Stimulated activated effector memory CD8-positive, alpha-beta T cell treated with anti-CD3 and anti-CD28 coated beads, Interleukin-12 subunit alpha, Interleukin-12 subunit beta, amount 100 ng/mL, for 72 hours (primary cell): ENCODE data around the gene MYLK2.

ENCODE experiments used
- ATAC-seq: fragments of 150-1000 bp; cut with Tn5 transposase; 2 replicates; pipeline ENCODE4 v1.10.0; 2021
- DNase-seq, 2 donors: peaks; one replicate each; pipeline ENCODE4 v3.0.0; 2021 to 2022; ENCODE audit warnings: low spot score in 2 of 2
- H3K27ac Mint-ChIP-seq: one replicate; pipeline ENCODE4 v1.8.0; 2022; ENCODE audit warnings: mild to moderate bottlenecking, mixed read lengths
- H3K36me3 Mint-ChIP-seq: one replicate; pipeline ENCODE4 v1.8.0; 2022; ENCODE audit warnings: mild to moderate bottlenecking, mixed read lengths
- H3K4me1 Mint-ChIP-seq: one replicate; pipeline ENCODE4 v1.8.0; 2022; ENCODE audit warnings: mixed read lengths
- H3K4me3 Mint-ChIP-seq: one replicate; pipeline ENCODE4 v1.8.0; 2022; ENCODE audit warnings: mild to moderate bottlenecking, mixed read lengths
- H3K9me3 Mint-ChIP-seq: one replicate; pipeline ENCODE4 v1.8.0; 2022; ENCODE audit warnings: mixed read lengths

Gene MYLK2

GRCh38 chr20:31868853-31869672 lies 49.9 kb downstream of the MYLK2 start:
- DNase-seq (no peak), ATAC-seq (no peak)
- Mint-ChIP-seq H3K4me3 (peak overlapping the region; percentile 75), H3K27ac (peak overlapping the region; percentile 32), H3K9me3 (no peaks in the 10 kb centered on the region), H3K36me3 (no peaks in the 10 kb centered on the region), H3K4me1 (peaks cover 19% of the 10 kb centered on the region)

DNA sequence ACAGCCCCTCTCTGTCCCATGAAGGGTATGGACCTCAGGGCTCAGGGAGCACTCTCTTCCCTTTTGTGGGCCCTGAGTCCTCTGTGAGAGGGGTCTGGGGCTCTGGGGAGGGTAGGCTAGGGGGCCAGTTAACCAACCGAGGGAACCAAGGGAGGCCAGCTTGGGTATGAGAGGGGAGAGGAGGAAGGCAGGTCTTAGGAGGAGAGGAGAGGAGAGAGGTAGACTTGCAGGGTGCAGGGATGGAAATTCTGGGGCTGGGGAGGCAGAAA lies 50.5 kb downstream of the MYLK2 start:
- Mint-ChIP-seq H3K36me3 (no peaks in the 10 kb centered on the region), H3K4me1 (peaks cover 19% of the 10 kb centered on the region), H3K9me3 (no peaks in the 10 kb centered on the region), H3K27ac (peak overlapping the region; percentile 32), H3K4me3 (peak overlapping the region; percentile 75)
- ATAC-seq (no peak), DNase-seq (no peak)

DNA sequence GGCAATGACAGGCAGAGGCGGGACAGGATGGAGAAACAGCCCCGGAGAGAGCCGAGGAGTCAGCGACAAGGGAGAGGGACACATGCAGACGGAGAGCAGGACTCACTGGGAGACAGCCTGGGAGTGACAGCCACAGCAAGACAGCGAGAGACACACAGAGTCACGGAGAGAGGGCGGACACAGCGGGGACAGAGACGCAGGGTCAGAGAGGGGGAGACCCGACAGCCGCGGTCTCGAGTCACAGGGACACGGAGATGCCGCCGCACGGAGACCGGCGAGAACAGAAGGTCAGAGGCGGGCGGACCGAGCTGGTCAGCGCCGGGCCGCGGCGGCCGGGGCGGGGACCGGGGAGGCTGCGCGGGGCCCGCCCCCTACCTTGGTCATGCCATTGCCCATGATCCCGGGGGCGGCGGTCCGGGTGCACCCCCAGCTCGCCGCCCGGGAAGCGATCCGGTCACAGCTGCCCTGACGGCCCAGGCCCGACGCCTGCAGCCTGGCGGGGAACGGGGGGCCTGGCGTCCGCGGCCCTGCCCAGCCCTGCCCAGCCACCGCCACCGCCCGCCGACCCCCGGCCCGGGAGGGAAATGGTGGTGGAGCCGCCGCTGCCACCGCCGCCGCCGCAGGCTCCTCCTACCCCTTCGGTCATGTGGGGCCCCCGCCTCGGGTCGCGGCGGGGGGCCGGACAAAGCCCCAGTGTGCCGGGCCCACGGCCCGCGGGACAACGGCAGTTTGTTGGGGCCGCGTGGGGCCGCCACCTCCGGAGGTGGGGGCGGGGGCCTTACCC lies 51.0 kb downstream of the MYLK2 start, which contains the start of the genes DUSP15 and TTLL9:
TSS of gene DUSP15 (minus strand) at position 586 of the 784 bp plus-strand sequence. CDS start at position 396, 190 bp downstream.
TSS of gene TTLL9 (plus strand) at position 693 of the 784 bp plus-strand sequence. CDS start 493 bp downstream, outside the sequence.
- H3K4me3 Mint-ChIP-seq: peak within 1 kb of the TSS; percentile 75
- peak within 1 kb of the TSS; percentile 32 for H3K27ac Mint-ChIP-seq
- peaks cover 19% of the 10 kb centered on the region for H3K4me1 Mint-ChIP-seq
- no peaks in the 10 kb centered on the region for H3K9me3 Mint-ChIP-seq
- DNase-seq (no peak), ATAC-seq (peak; percentile 59)
- no peaks in the 10 kb centered on the region for H3K36me3 Mint-ChIP-seq

DNA sequence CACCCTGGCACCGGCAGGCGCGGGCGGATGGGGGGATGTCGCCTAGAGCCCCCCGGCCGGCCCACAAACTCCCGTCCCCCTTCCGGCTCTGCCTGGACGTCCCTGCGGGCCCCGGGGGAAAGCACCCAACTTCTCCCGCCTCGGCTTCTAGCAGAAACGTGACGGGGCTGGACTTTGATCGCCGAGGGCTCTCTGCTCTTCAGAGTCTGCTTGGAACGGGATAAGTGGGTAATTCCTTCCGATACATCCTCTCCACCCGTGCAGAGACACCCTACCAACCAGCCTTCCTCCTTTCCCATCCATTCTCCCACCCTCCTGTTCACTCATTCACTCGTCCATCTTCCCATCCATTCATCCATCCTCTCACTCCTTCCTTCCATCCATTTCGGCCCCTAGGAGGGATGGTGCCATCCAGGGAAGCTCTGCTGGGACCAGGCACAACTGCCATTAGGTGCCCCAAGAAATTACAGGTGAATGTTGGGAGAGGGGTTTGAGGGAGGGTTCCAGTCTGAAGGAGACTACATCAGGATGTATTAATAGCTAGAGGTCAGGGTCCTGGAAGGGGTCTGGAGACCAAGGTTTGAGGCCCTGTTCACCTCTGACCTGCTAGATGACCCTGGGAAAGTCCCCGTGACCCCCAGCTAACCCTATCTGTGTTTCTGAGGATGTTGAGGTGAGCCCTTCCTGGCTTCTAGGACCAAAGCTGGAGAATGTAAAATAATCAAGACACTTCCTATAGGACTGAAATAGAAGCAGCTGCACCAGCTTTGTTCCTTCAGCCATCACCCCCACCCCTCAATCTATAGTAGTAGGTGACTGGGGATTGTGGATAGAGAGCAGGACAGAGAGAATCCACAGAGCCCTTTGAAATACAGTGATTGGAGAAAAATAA lies 51.8 kb downstream of the MYLK2 start:
- Mint-ChIP-seq H3K4me1 (peaks cover 19% of the 10 kb centered on the region), H3K4me3 (peak overlapping the region; percentile 75), H3K27ac (no peak overlapping the region), H3K9me3 (no peaks in the 10 kb centered on the region), H3K36me3 (no peaks in the 10 kb centered on the region)
- ATAC-seq (no peak), DNase-seq (no peak)

GRCh38 chr20:31871618-31871954 lies 52.4 kb downstream of the MYLK2 start:
- Mint-ChIP-seq H3K9me3 (no peaks in the 10 kb centered on the region), H3K4me3 (no peak overlapping the region), H3K4me1 (peaks cover 19% of the 10 kb centered on the region), H3K27ac (no peak overlapping the region), H3K36me3 (no peaks in the 10 kb centered on the region)
- DNase-seq: no peak
- ATAC-seq: no peak

DNA sequence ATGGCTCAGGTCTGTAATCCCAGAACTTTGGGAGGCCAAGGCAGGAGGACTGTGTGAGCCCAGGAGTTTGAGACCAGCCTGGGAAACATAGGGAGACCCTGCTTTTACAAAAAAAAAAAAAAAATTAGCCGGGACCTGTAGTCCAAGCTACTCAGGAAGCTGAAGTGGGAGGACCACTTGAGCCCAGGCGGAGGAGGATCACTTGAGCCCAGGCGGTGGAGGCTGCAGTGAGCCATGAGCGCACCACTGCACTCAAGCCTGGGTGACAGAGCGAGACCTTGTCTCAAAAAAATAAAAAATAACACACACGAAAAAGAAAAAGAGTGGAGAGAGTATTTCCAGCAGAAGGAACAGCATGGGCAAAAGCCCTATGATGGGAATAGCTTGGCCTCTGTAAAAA lies 53.2 kb downstream of the MYLK2 start:
- no peak for ATAC-seq
- Mint-ChIP-seq H3K27ac (no peak overlapping the region), H3K36me3 (no peaks in the 10 kb centered on the region), H3K9me3 (no peaks in the 10 kb centered on the region), H3K4me1 (peaks cover 19% of the 10 kb centered on the region), H3K4me3 (no peak overlapping the region)
- DNase-seq: no peak

DNA sequence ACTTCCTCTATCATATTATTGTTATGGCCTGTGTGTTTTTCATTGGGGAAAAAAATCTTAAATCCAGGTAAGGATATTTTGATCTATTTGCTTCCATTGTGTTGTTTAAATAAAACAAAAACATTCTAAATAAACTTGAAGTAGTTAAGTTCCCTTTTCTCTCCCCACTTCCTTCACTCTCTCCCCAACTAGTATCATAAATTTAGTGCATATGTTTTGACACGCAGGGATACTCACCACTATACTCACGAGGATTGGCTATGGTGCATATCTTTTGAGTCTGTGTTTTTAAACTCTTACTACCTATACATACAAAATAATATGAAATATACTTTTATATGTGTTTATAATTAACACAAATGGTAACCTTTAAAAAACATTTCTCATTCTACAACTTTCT lies 56.5 kb downstream of the MYLK2 start:
- H3K27ac Mint-ChIP-seq: no peak overlapping the region
- peaks cover 17% of the 10 kb centered on the region for H3K4me1 Mint-ChIP-seq
- ATAC-seq (no peak), DNase-seq (no peak)
- H3K36me3 Mint-ChIP-seq: peaks cover 10% of the 10 kb centered on the region
- H3K4me3 Mint-ChIP-seq: no peak overlapping the region
- H3K9me3 Mint-ChIP-seq: no peaks in the 10 kb centered on the region

GRCh38 chr20:31877684-31878083 lies 58.5 kb downstream of the MYLK2 start:
- Mint-ChIP-seq H3K9me3 (no peaks in the 10 kb centered on the region), H3K4me3 (no peak overlapping the region), H3K36me3 (peaks cover 10% of the 10 kb centered on the region), H3K27ac (no peak overlapping the region), H3K4me1 (peaks cover 14% of the 10 kb centered on the region)
- ATAC-seq (no peak), DNase-seq (no peak)

DNA sequence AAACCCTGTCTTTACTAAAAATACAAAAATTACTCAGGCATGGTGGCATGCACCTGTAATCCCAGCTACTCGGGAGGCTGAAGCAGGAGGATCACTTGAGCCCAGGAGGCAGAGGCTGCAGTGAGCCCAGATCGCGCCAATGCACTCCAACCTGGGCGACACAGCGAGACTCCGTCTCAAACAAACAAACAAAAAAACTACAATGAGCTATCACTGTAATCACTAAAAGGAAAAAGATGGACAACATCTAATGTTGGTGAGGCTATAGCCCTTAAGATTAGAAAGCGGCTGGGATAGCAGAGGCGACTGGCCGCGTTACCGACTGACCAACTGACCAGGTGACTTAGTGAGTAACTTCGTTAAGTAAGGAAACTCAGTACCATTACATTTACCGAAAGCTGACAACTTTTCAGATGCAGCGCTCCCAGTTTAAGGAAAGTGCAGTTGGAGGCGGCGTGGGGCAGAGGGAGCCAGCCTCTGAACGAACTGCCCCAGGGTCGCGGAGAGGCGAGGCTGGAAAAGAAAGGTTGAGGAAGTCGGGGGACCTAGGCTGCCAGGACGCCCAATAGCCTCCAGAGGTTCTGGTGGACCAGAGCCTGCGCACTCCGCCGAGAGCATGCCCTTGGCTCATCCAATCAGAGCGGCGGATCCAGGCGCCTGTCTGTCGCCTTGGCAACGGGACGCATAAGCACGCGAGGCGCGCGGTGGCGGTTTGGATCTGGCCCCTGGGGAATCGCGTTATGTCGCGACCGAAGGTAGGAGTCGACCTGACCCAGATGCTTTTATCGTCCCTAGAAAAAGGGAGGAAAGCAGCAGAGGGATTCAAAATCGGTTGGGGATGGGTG lies 60.2 kb downstream of the MYLK2 start:
- peak overlapping the region; percentile 85 for H3K27ac Mint-ChIP-seq
- H3K4me3 Mint-ChIP-seq: peak overlapping the region; percentile 91
- H3K9me3 Mint-ChIP-seq: no peaks in the 10 kb centered on the region
- ATAC-seq (peak; percentile 96), DNase-seq (peak; percentile 69 to 88)
- H3K4me1 Mint-ChIP-seq: peaks cover 14% of the 10 kb centered on the region
- H3K36me3 Mint-ChIP-seq: peaks cover 10% of the 10 kb centered on the region

- no peak for ATAC-seq
- DNase-seq: no peak
- peaks cover 14% of the 10 kb centered on the region for H3K4me1 Mint-ChIP-seq
- H3K27ac Mint-ChIP-seq: no peak overlapping the region
- H3K36me3 Mint-ChIP-seq: peaks cover 10% of the 10 kb centered on the region
- H3K9me3 Mint-ChIP-seq: no peaks in the 10 kb centered on the region
- H3K4me3 Mint-ChIP-seq: no peak overlapping the region
These were observed 62.8 kb downstream of the MYLK2 start for GRCh38 chr20:31881945-31882344.

DNA sequence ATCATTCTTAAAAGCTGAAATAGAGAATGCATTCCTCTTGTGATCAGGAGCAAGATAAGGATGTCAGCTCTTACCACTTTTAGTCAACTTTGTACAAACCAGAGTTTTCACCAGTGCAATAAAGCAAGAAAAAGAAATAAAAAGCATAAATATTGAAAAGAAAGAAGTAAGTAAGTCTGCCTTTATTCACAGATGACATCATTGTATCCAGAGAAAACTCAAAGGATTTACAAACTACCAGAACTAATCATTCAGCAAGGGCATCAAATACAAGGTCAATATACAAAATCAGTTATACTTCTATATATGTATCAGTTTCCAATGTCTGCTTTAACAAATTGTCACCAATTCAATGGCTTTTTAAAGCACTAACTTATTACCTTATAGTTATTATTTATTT lies 64.7 kb downstream of the MYLK2 start:
- no peak overlapping the region for H3K4me3 Mint-ChIP-seq
- peaks cover 14% of the 10 kb centered on the region for H3K4me1 Mint-ChIP-seq
- ATAC-seq (no peak), DNase-seq (no peak)
- no peaks in the 10 kb centered on the region for H3K9me3 Mint-ChIP-seq
- peaks cover 10% of the 10 kb centered on the region for H3K36me3 Mint-ChIP-seq
- H3K27ac Mint-ChIP-seq: no peak overlapping the region
